Stimulated activated CD4-positive, alpha-beta T cell treated with anti-CD3 and anti-CD28 coated beads, Interleukin-1b, Interleukin-23, amount 100 ng/mL, for 4 hours (primary cell): ENCODE data around the gene TENM4.

Source experiments
- DNase-seq, 2 donors: peaks; one replicate each; pipeline ENCODE4 v3.0.0-alpha.2; 2020; ENCODE audit warnings: low read depth in 2 of 2

Gene TENM4

DNA sequence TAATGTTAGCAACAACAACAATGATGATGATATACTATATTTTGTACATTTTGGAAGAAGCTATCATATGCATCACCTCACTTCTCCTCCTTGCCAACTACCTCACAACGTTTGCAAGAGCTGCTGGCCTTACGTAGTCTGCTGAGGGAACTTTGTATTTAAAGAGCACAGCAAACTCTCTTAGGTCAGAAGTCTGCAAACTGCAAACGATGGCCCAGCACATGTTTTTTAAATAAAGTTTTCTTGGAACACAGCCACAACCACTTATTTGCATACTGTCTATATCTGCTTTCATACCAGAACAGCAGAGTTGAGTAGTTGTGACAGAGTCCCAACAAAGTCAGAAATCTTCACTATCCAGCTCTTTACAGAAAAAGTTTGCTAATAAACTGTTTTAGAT is 261.7 kb downstream of the TENM4 start:
- no peak for DNase-seq

- DNase-seq, result no peak
Observed at GRCh38 chr11:79174045-79175008, 266.5 kb downstream of the TENM4 start.

DNA sequence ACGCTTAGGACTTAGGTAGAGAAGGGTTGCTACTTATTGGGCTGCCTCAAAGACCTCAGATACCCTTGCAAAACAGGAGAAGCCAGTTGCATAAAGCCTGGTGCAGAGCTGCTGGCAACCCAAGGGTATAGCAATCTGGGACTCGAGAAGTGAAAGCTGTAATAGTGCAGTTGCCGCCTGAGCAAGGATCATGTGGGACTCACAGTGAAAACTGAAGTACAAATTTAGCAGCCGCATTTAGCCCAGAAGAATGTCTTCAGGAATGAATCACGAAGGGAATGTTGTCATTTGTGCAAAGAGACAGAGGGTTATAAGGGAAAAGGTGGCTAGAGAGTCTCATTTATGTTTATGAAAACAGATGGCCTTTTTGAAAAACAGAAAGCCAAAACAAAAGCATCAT is 267.2 kb downstream of the TENM4 start:
- DNase-seq, result no peak

DNA sequence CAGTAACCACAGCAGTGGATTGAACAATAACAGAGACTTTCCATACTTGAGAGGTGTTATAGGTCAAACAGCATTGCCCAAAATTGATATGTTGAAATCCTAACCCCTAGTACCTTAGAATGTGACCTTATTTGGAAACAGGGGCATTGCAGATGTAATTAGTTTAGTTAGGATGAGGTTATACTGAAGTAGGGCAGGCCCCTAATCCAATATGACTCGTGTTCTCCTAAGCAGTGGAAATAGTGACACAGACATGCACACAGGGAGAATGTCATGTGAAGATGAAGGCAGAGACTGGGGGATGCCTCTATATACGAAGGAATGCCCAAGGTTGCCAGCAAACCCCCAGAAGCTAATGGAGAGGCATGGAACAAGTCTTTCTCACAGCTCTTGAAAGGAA is 270.5 kb downstream of the TENM4 start:
- DNase-seq, result no peak

- DNase-seq, result no peak
Observed at GRCh38 chr11:79168530-79169110, 272.2 kb downstream of the TENM4 start.

GRCh38 chr11:79167510-79168188 is 273.2 kb downstream of the TENM4 start:
- DNase-seq, result no peak

DNA sequence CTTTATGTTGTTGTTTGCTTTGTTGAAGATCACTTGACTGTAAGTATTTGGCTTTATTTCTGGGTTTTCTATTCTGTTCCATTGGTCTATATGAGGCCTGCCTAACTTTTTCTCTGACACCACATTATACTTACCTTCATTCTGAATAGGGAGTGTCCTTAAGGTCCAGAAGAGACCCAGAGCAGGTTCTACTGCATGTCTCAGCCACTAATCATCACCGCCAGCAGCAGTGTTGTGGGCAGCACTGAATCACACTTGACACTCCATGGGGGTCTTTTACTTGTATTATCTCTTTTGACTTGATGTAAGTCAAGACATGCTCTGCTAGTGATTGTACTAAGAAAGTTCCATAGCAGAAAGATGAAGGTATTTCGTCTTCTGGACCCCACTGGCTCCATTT is 274.9 kb downstream of the TENM4 start:
- DNase-seq, result no peak

- no peak for DNase-seq
Observed at GRCh38 chr11:79160791-79161403, 279.9 kb downstream of the TENM4 start.

- DNase-seq, result no peak
Observed at GRCh38 chr11:79159657-79160450, 281.0 kb downstream of the TENM4 start.

DNA sequence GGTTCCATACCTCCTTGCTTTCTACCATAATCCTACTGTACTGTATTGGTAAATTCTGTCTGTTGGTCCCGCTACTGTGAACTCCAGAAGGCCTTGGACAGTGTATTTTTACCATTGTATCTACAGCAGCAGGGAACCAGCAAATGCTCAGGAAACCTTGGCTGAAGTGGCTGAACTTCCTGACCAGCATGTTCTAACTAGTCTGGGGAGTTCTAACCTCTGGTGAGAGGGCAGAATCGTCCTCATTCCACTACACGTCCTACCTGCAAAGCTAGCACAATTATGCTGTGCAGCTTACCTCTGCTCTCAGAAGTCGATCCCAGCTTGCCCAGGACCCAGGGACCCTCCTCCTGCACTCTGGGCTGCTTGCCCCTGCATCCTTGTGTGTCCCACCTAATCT is 283.1 kb downstream of the TENM4 start:
- DNase-seq, result no peak

DNA sequence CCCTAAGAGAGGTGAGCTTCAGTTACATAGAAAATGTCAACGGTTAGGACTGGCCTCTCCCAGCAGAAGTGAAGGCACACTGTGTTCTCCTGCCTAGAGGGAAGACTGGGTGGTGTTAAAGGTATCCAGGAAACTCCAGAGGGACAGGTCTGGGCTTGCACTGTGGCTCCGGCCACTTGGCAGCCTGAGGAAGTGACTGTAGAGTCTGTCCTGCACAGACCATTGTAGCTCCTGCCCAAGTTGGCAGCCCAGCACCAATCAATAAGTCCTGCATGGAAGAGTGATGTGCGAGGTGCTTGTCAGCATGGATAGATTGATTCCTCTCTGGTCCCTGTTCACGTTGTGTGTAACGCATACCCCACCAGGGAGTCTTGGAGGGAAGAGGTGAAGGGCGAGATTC is 284.8 kb downstream of the TENM4 start:
- no peak for DNase-seq

DNA sequence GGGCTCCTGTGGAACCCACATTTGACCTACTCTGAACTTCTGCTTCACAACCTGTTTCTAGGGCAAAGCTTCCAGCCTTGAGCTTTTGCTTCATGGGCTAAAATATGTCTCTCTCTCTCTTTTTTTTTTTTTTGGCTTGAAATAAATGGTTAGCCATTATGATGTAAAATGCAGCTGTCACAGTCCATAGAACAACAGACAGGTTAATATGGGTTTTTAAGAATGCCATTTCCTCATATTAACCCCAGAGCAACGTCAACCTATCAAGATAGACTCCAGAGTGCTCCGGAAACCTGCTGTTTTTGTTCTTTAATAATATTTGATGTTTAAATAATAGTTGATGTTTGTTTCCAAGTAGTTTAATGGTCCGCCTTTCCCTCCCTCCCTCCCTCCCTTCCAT is 285.6 kb downstream of the TENM4 start:
- DNase-seq, result no peak

- no peak for DNase-seq
Observed at GRCh38 chr11:79152511-79152910, 288.3 kb downstream of the TENM4 start.

- no peak for DNase-seq
Observed at GRCh38 chr11:79151396-79151795, 289.4 kb downstream of the TENM4 start.

- no peak for DNase-seq
Observed at GRCh38 chr11:79150966-79151365, 289.9 kb downstream of the TENM4 start.

- no peak for DNase-seq
Observed at GRCh38 chr11:79150320-79150719, 290.5 kb downstream of the TENM4 start.

GRCh38 chr11:79147731-79148130 is 293.1 kb downstream of the TENM4 start:
- no peak for DNase-seq

DNA sequence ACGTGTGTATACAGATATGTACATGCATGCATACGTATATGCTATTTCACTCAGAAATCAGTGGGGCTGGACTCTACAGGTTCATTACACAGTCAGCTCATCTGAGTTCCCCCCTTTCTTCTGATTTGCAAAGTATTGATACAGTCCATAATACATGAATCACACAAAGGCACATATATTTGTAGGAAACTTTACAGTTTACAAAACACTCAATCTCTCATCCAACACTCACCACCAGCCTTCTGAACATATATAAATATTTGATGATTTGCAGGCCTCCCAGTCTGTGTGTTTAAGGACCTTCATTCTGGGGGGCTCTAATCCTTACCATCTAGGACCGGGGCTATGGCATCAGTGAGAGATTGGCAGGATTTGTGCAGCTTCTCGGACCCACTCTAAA is 293.8 kb downstream of the TENM4 start:
- DNase-seq, result no peak

GRCh38 chr11:79139900-79140299 is 300.9 kb downstream of the TENM4 start:
- no peak for DNase-seq

DNA sequence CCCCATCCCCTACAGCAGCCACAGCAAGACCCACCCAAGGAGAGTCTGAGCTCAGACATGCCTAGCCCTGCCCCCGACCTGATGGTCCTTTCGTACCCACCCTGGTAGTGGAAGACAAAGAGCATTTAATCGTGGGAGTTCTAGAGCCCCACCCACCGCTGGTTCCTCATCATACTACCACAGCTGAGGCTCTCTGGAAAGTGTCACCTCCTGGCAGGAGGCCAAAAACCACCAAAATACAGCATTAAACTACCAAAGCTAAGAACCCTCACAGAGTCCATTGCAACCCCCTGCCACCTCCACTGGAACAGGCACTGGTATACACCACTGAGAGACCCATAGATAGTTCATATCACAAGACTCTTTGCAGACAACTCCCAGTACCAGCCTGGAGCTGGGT is 311.1 kb downstream of the TENM4 start:
- DNase-seq, result no peak

- DNase-seq, result no peak
Observed at GRCh38 chr11:79128291-79128690, 312.5 kb downstream of the TENM4 start.

GRCh38 chr11:79122759-79123158 is 318.1 kb downstream of the TENM4 start:
- DNase-seq, result no peak
